Gastroesophageal sphincter (tissue), 4 donors: ENCODE results near the gene C5orf58. TPM values are rescaled to one million over a fixed set of nuclear protein-coding genes. Genes with fewer than 3 reads are reported as not detected.
A peak's percentile ranks its signal among the peaks of the same experiment; 100 is the strongest.

Experiments
- ATAC-seq: fragments of 150-250 bp; one replicate; pipeline ENCODE4 v1.9.1; 2016; ENCODE audit warnings: mild to moderate bottlenecking, moderate library complexity
- H3K27ac ChIP-seq, 4 donors: fragments of 200-600 bp; sonication (generic) in 3 of 4; 1 replicate in 3 of 4; 2 replicates in 1 of 4; pipeline ENCODE4 v1.5.1; 2016 to 2019
- H3K27me3 ChIP-seq: fragments of 200-600 bp; sonication (generic); one replicate; pipeline ENCODE4 v1.5.1; 2019
- H3K36me3 ChIP-seq, 2 donors: fragments of 200-600 bp; sonication (generic); one replicate each; pipeline ENCODE4 v1.5.1; 2019; ENCODE audit warnings: control low read depth in 1 of 2
- H3K4me1 ChIP-seq, 3 donors: fragments of 200-600 bp; sonication (generic); 1 replicate in 2 of 3; 2 replicates in 1 of 3; pipeline ENCODE4 v1.5.1; 2016 to 2019; ENCODE audit warnings: control low read depth in 2 of 3
- H3K4me3 ChIP-seq, 2 donors: fragments of 200-600 bp; sonication (generic); one replicate each; pipeline ENCODE4 v1.5.1; 2019; ENCODE audit warnings: mild to moderate bottlenecking in 1 of 2, moderate library complexity in 1 of 2
- H3K9me3 ChIP-seq, 3 donors: fragments of 200-600 bp; sonication (generic); one replicate each; pipeline ENCODE4 v1.5.1; 2017 to 2019; ENCODE audit warnings: control low read depth in 2 of 3
- CTCF ChIP-seq, 4 experiments: fragments of 200-600 bp in 2 of 4; fragments of 450-650 bp in 2 of 4; sonication (generic) in 1 of 4; IDR thresholded peaks; one replicate each; pipeline ENCODE4 v1.5.1; 2017 to 2019; ENCODE audit warnings: antibody characterized with exemption in 4 of 4, mild to moderate bottlenecking in 2 of 4, moderate library complexity in 2 of 4
- EP300 ChIP-seq: sonication (generic); formaldehyde crosslinking; IDR thresholded peaks from one replicate; pipeline ENCODE4 v1.6.1; 2017; ENCODE audit warnings: antibody characterized with exemption, mild to moderate bottlenecking
- POLR2A ChIP-seq, 2 donors: fragments of 450-650 bp; IDR thresholded peaks; one replicate each; pipeline ENCODE4 v1.6.1; 2017; ENCODE audit warnings: antibody characterized with exemption in 2 of 2, mild to moderate bottlenecking in 2 of 2, moderate library complexity in 1 of 2
- POLR2AphosphoS5 ChIP-seq: sonication (generic); formaldehyde crosslinking; IDR thresholded peaks from one replicate; pipeline ENCODE4 v1.6.1; 2017; ENCODE audit warnings: antibody characterized with exemption
- WGBS, 2 donors: methylation state at CpG; one replicate each; pipeline ENCODE4 v1.1.5; 2018; ENCODE audit warnings: low coverage in 1 of 2; 5-methylcytosine and 5-hydroxymethylcytosine counted together
- total RNA-seq, 4 donors: library from RNA; depleted of rRNA; stranded (reverse); fragments of >200 nt; gene quantifications; one replicate each; pipeline ENCODE4 v1.1.0, GENCODE V29; 2016

C5orf58 gene
- total RNA-seq = not detected

GRCh38 chr5:170232786-170233185 is at the start of gene C5orf58:
C5orf58 (plus strand) TSS chr5:170232985; CDS start chr5:170234977, 1,992 bp downstream.
- H3K27ac ChIP-seq = no peak within 1 kb of the TSS
- 79% methylated on average over 7 of the region's 27 CpGs; no CpG with 5 or more reads in 1 of the 2 donors for WGBS, 2 donors
- H3K27me3 ChIP-seq = no peaks in the 10 kb centered on the region
- no peak for TF ChIP-seq EP300
- no peak for TF ChIP-seq CTCF (IDR thresholded peaks at IDR 0.05)
- TF ChIP-seq POLR2AphosphoS5 = no peak
- TF ChIP-seq POLR2A (IDR thresholded peaks at IDR 0.05) = no peak
- H3K9me3 ChIP-seq = no peaks in the 10 kb centered on the region
- H3K4me1 ChIP-seq = peaks cover 0 to 15% (median 0%) of the 10 kb centered on the region in 3 donors
- no peak for ATAC-seq
- no peaks in the 10 kb centered on the region for H3K36me3 ChIP-seq
- H3K4me3 ChIP-seq = no peak within 1 kb of the TSS

GRCh38 chr5:170183816-170184687 is 48.7 kb upstream of the C5orf58 start:
- Histone ChIP-seq H3K4me3 (no peak overlapping the region), H3K27ac (no peak overlapping the region), H3K36me3 (no peaks in the 10 kb centered on the region), H3K4me1 (no peaks in the 10 kb centered on the region), H3K9me3 (no peaks in the 10 kb centered on the region), H3K27me3 (no peaks in the 10 kb centered on the region)
- TF ChIP-seq POLR2AphosphoS5 (no peak), POLR2A (IDR thresholded peaks at IDR 0.05) (no peak), EP300 (no peak), CTCF (IDR thresholded peaks at IDR 0.05) (peak in 3 of 4 experiments; percentile 39 to 72 (median 51))
- ATAC-seq = no peak
- 36 to 39% methylated on average over 4 to 7 of the region's 12 CpGs for WGBS, 2 donors

GRCh38 chr5:170184737-170185136 is 48.0 kb upstream of the C5orf58 start:
- 85 to 100% methylated on average over 2 to 4 of the region's 4 CpGs for WGBS, 2 donors
- Histone ChIP-seq H3K36me3 (no peaks in the 10 kb centered on the region), H3K27me3 (no peaks in the 10 kb centered on the region), H3K4me3 (no peak overlapping the region), H3K9me3 (no peaks in the 10 kb centered on the region), H3K27ac (no peak overlapping the region), H3K4me1 (no peaks in the 10 kb centered on the region)
- TF ChIP-seq POLR2AphosphoS5 = no peak
- TF ChIP-seq POLR2A (IDR thresholded peaks at IDR 0.05) = no peak
- no peak for ATAC-seq

GRCh38 chr5:170186156-170186555 is 46.6 kb upstream of the C5orf58 start:
- 67 to 81% methylated on average over 3 of the region's 3 CpGs for WGBS, 2 donors
- H3K27ac ChIP-seq = no peak overlapping the region
- TF ChIP-seq CTCF (IDR thresholded peaks at IDR 0.05) (no peak), EP300 (no peak), POLR2AphosphoS5 (no peak), POLR2A (IDR thresholded peaks at IDR 0.05) (no peak)
- H3K36me3 ChIP-seq = no peaks in the 10 kb centered on the region
- no peaks in the 10 kb centered on the region for H3K9me3 ChIP-seq
- H3K4me1 ChIP-seq = no peaks in the 10 kb centered on the region
- ATAC-seq = no peak
- H3K27me3 ChIP-seq = no peaks in the 10 kb centered on the region
- H3K4me3 ChIP-seq = no peak overlapping the region

GRCh38 chr5:170186856-170187255 is 45.9 kb upstream of the C5orf58 start:
- H3K4me3 ChIP-seq = no peak overlapping the region
- H3K27me3 ChIP-seq = no peaks in the 10 kb centered on the region
- WGBS, 2 donors = 33% methylated on average over 2 of the region's 7 CpGs; no CpG with 5 or more reads in 1 of the 2 donors
- H3K36me3 ChIP-seq = no peaks in the 10 kb centered on the region
- H3K9me3 ChIP-seq = no peaks in the 10 kb centered on the region
- no peak for ATAC-seq
- no peaks in the 10 kb centered on the region for H3K4me1 ChIP-seq
- TF ChIP-seq POLR2A (IDR thresholded peaks at IDR 0.05) (no peak), EP300 (no peak), CTCF (IDR thresholded peaks at IDR 0.05) (no peak)
- H3K27ac ChIP-seq = no peak overlapping the region
